ENCODE data around the gene CYB5D1.

CYB5D1 gene

GRCh38 chr17:7854851-7855659, 2.7 kb upstream of the CYB5D1 start, which contains the start of gene TMEM88:
TSS of gene TMEM88 (plus strand) at chr17:7855066. CDS start at chr17:7855075, 9 bp downstream.
- no peak for DNase-seq
- peak within 1 kb of the TSS; percentile 89 to 90 for H3K27ac ChIP-seq
- H3K9me3 ChIP-seq: no peaks in the 10 kb centered on the region
- peaks cover 16 to 29% (median 25%) of the 10 kb centered on the region in 3 donors for H3K36me3 ChIP-seq
- intact Hi-C loops (cut with DNase I; ENCODE audit: low total_unique reads): loop anchor here (10.0 kb wide), 1 partner anchor 110 kb away; no protein-coding TSS in a partner anchor
- peaks cover 0 to 45% (median 41%) of the 10 kb centered on the region in 4 donors for H3K4me1 ChIP-seq
- H3K4me3 ChIP-seq: peak within 1 kb of the TSS; percentile 66 to 77
- H3K27me3 ChIP-seq: no peaks in the 10 kb centered on the region
- no peak for TF ChIP-seq CTCF (IDR thresholded peaks at IDR 0.05)

GRCh38 chr17:7855660-7856010, 2.2 kb upstream of the CYB5D1 start:
- H3K4me1 ChIP-seq: peaks cover 0 to 45% (median 41%) of the 10 kb centered on the region in 4 donors
- no peak for TF ChIP-seq CTCF (IDR thresholded peaks at IDR 0.05)
- peak overlapping the region; percentile 89 to 90 for H3K27ac ChIP-seq
- no peaks in the 10 kb centered on the region for H3K9me3 ChIP-seq
- peak in 1 of 2 donors; percentile 79 for DNase-seq
- peaks cover 10 to 24% (median 19%) of the 10 kb centered on the region in 3 donors for H3K36me3 ChIP-seq
- intact Hi-C loops (cut with DNase I; ENCODE audit: low total_unique reads): loop anchor here (10.0 kb wide), 1 partner anchor 111 kb away; no protein-coding TSS in a partner anchor
- no peaks in the 10 kb centered on the region for H3K27me3 ChIP-seq
- H3K4me3 ChIP-seq: peak overlapping the region; percentile 66 to 77

- peak overlapping the region; percentile 89 to 90 for H3K27ac ChIP-seq
- peaks cover 0 to 45% (median 41%) of the 10 kb centered on the region in 4 donors for H3K4me1 ChIP-seq
- H3K27me3 ChIP-seq: no peaks in the 10 kb centered on the region
- DNase-seq: peak in 1 of 2 donors; percentile 81
- intact Hi-C loops (cut with DNase I; ENCODE audit: low total_unique reads): loop anchor here (10.0 kb wide), 1 partner anchor 111 kb away; no protein-coding TSS in a partner anchor
- TF ChIP-seq CTCF (IDR thresholded peaks at IDR 0.05): no peak
- H3K36me3 ChIP-seq: peaks cover 9 to 22% (median 17%) of the 10 kb centered on the region in 3 donors
- H3K4me3 ChIP-seq: peak overlapping the region; percentile 66 to 77
- H3K9me3 ChIP-seq: no peaks in the 10 kb centered on the region
Measured at GRCh38 chr17:7856011-7856810, 1.6 kb upstream of the CYB5D1 start.

- Histone ChIP-seq H3K4me1 (peaks cover 0 to 40% (median 36%) of the 10 kb centered on the region in 4 donors), H3K9me3 (no peaks in the 10 kb centered on the region), H3K36me3 (peaks cover 9 to 20% (median 16%) of the 10 kb centered on the region in 3 donors)
Measured at GRCh38 chr17:7856811-7857712, 741 bp upstream of the CYB5D1 start, which contains the start of gene NAA38. TSS of gene NAA38 (minus strand) at chr17:7857559. CDS start at chr17:7857463, 96 bp downstream.

More at GRCh38 chr17:7856811-7857712, 741 bp upstream of the CYB5D1 start, which contains the start of gene NAA38:
- intact Hi-C loops (cut with DNase I; ENCODE audit: low total_unique reads): loop anchor here (10.0 kb wide), 1 partner anchor 112 kb away; no protein-coding TSS in a partner anchor
- peak within 1 kb of the TSS; percentile 66 to 77 for H3K4me3 ChIP-seq
- H3K27me3 ChIP-seq: no peaks in the 10 kb centered on the region
- TF ChIP-seq CTCF (IDR thresholded peaks at IDR 0.05): peak; percentile 10 to 53
- DNase-seq: peak; percentile 97 to 99
- peak within 1 kb of the TSS; percentile 89 to 90 for H3K27ac ChIP-seq

Measured in tibial artery (tissue), 4 donors.